Left kidney (tissue), 2 donors: Measurements from ENCODE around the gene CACNA1E. TPM values are rescaled to one million over a fixed set of nuclear protein-coding genes. Genes with fewer than 3 reads are reported as not detected.
"Not testable (repeated sequence)": the region's sequence is repeated elsewhere in the genome, so short reads cannot be mapped to it uniquely, and the experiment has no call there.

Experiments
- DNase-seq: peaks from one replicate; pipeline ENCODE4 v3.0.0-alpha.2; 2013
- polyA plus RNA-seq: library from polyadenylated mRNA; unstranded; fragments of 120-200 nt; gene quantifications from one replicate; pipeline ENCODE4 v1.2.1, GENCODE V29; 2013; ENCODE audit not compliant: insufficient read length

The CACNA1E gene
- polyA plus RNA-seq, 1 donor: 0.63 TPM

DNA sequence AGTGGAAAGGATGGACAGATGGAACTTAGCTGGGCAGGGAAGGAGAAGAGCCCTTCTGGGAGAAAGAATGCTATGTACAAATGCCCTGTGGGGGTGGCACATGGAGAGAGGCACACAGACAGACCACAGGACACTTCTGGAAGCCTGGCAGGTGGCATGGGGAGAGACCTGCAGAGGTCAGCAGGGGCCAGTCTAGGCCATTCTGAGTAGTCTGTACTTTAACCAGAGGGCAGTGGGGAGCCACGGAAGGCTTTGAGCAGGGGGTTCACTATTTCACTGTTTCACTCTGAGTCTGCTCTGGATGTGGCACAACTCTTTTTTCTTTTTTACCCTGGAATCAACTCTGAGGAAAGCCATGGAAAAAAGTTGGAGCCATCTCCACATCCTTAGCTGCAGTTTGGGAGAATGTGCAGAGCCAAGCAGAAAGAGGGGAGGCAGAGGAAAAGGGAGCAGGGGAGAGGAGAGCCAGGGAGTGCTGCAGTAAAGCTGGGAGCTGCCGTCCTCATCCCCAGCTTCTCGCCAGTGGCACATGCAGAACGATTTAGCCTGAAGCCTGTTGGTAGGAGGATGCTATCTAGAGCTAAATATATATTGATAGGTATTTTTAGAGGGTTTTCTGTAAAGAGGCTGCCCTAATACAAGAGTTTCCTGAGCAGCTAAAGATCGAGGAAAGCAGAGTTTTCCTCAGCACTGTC lies 34.0 kb downstream of the CACNA1E start:
- no peak for DNase-seq

DNA sequence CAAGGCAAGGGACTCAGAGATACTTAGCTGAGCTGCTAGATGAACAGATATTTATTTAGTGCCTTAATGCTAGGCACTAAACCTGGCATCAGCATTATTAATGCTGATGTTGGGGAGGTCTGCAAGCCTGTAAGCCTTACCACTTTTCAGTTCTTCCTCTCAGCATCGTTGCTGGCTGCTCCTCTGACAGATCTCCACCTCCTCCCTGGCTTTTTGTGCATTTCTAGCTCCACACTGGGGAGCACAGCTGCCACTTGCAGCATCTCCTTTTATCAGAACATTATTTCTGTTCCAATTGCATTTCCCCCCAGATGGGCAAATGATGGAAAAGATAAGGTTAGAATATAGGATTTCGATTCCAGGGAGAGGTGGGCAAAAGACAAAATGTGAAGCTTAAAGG lies 34.8 kb downstream of the CACNA1E start:
- no peak for DNase-seq

DNA sequence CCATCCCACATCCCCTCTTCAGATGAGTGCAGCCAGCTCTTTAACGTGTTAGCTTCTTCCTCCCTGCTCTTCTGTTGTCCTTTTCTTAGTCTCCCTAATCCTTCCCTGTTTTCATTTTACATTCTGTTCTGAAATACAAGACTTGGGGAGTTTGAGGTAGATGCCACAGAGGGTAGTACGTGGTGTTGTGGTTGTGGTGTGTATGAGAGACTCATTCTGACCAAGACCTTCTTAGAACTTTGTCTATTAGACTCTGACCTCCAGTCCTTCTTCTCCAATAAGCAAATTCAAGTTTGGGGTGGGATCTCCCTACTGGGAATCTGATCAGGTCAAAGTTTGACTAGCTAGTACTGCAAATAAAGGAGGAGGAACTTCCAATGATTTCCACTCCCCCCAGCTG lies 39.5 kb downstream of the CACNA1E start:
- no peak for DNase-seq

GRCh38 chr1:181525104-181525721 lies 41.9 kb downstream of the CACNA1E start:
- no peak for DNase-seq

DNA sequence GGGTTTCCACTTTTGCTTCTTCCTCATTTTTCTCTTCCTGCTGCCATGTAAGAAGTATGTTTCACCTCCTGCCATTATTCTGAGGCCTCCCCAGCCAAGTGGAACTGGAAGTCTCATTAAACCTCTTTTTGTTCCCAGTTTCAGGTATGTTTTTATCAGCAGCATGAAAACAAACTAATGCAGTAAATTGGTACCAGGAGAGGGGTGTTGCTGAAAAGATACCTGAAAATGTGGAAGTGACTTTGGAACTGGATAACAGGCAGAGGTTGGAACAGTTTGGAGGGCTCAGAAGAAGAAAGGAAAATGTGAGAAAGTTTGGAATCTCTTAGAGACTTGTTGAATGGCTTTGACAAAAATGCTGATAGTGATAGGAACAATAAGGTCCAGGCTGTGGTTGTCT lies 44.9 kb downstream of the CACNA1E start:
- not testable (repeated sequence) for DNase-seq

DNA sequence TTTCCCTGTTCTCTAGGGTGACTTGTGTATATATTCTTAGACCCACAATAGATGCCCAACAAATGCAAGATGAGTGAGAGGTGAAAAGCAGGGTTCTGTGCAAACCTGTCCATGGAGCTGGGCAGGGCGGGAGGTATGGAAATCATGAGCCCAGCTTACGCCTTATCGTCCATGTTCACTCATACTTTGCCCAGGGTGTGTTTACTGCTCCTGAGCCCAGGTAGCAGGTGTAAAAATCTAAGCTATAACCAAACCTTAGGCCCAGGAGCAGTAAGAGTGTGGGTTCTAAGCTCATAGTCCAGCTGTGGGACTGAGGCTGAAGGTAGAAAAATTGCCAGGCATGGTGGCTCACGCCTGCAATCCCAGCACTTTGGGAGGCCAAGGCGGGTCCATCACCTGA lies 48.1 kb downstream of the CACNA1E start:
- no peak for DNase-seq

DNA sequence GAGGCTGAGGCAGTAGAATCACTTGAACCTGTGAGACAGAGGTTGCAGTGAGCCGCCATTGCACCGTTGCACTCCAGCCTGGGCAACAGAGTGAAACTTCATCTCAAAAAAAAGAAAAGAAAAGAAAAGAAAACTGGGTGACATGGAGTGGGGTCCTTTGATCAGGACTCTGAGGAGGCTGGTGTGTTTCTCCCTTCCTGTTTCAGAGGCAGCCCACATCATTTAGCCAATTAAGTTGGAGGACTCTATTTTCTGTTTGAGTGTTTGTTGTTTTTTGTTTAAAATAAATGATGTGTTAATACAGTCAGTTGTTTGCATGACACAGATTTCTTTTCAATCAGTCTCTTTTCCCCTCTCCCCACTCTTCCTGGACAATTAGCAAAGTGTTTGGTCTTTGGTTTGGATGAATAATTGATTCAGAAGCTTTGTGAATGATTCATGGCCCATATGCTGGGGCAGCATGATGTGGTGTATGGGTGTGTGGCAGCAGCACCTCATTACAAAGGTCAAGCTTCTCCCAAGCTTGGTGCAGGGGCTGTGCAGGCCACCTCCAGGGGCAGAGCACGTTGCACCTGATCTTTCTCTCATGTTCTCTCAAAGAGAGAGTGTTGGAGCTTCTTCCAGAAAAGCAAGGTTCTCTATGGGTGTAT lies 48.8 kb downstream of the CACNA1E start:
- DNase-seq: no peak

- DNase-seq: no peak
Measured at GRCh38 chr1:181538836-181539235, 55.5 kb downstream of the CACNA1E start.

DNA sequence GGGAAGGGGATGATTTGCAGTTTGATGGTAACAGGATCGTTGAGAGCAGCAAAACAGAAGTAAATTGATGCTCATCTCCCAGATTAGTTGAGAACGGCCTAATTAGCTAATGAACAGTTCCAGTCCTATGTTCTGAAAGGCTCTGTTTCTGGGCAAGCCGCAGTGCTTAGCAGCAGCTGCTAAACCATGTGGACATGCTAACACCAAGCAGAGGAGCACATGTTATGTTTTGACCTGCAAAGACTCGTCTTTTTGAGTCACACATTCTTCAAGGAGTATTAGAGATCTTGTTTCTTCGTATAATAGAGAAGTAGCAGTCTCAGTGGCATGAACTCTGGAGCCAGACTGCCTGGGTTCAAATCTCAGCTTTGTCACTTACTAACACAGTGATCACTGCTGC lies 58.1 kb downstream of the CACNA1E start:
- DNase-seq: no peak

DNA sequence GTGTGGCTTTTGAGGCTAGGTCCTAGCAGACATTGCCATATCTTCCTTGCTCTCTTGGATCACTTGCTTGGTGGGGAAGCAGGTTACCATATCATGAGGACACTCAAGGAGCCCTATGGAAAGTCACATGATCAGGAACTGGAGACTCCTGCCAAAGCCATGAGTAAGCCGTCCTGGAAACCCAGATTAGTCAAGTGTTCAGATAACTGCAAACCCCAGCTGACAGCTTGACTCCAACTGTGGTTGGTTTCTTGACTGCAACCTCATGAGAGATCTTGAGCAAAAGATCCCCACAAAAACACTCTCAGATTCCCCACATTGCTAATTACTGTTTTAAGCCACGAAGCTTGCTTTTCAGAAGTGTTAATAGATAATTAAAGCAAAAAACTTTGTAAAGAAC lies 58.6 kb downstream of the CACNA1E start:
- DNase-seq: no peak

DNA sequence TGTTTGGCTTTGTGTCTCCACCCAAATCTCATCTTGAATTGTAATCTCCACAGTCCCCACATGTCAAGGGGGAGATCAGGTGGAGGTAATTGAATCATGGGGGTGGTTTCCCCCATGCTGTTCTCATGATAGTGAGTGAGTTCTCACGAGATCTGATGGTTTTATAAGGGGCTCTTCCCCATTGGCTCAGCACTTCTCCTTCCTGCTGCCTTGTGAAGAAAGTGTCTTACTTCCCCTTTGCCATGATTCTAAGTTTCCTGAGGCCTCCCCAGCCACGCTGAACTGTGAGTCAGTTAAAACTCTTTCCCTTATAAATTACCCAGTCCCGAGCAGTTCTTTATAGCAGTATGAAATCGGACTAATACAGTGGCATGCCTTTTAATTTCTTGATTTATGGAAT lies 59.1 kb downstream of the CACNA1E start:
- not testable (repeated sequence) for DNase-seq

- no peak for DNase-seq
Measured at GRCh38 chr1:181545395-181545794, 62.1 kb downstream of the CACNA1E start.

DNA sequence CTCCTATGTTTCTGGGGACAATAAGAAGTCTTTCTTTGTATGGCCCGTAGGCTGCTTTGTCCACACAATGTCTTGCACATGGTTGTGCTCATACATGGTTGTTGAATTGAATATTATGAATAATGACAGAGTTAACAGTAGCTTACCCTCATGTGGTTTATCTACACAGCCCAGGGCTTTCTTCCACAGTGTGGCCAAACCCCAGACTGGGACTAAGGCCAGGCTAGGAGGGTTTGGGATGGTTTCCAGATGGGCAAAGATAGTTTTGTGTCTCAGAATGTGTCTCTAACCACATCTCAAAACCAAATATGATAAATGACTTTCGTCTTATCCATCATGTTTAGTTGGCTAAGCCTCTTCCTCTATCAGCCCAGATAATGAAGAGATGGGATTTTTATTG lies 65.2 kb downstream of the CACNA1E start:
- no peak for DNase-seq

- no peak for DNase-seq
Measured at GRCh38 chr1:181551249-181551648, 67.9 kb downstream of the CACNA1E start.

DNA sequence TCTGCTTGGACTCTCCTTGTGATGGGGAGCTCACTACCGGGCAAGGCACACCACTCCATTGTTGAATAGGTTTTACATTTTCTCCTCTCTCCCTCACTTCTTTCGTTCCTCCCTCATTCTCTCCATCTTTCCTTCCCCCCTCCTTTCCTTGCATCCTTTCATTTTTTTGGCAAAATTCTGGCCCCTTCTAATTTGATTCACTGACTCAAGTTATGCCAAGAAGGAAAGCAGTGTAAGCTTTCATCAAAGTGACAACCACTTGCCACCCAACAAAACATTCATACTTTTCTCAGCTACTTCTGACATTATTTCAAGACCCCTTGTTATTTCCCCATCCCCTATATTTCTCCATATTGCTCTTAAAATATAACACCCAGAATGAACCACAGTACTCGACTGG lies 68.4 kb downstream of the CACNA1E start:
- no peak for DNase-seq

DNA sequence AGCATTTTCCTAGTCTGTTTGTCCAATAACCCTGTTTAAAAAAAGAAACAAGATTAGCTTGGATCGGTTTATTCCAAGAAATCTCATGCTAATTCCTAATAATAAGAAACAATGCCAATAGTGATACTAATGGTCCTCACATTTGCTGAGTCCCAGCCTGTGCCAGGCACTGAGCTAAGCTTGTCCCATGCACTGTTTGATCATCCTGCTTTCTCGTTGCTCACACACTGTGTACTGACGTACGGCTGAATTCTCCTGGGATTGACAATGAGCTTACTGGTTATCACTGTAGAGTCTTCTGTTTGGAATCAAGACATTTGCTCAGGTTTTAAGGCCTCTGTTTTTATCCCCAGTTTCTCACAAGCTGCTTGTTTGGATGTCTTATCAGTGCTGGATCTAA lies 71.1 kb downstream of the CACNA1E start:
- no peak for DNase-seq

DNA sequence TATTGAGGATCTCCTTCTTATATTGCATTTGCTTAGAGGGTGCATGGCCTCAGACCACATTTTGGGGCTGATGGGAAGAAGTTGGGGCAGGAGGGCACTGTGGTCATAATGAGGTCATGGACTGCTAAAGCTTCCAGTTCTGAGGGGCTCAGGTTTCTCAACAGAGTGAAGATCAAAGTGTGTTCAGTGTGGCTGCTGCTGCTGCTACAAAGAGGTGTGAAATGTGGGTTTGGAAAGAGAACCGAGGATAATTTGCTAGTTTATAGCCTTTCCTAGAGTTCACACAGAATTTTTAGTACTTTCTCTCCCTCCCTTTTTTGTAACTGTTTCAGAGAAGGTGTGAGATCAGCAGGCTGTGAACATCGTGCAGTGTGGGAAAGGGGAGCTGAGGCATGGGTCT lies 73.3 kb downstream of the CACNA1E start:
- no peak for DNase-seq

DNA sequence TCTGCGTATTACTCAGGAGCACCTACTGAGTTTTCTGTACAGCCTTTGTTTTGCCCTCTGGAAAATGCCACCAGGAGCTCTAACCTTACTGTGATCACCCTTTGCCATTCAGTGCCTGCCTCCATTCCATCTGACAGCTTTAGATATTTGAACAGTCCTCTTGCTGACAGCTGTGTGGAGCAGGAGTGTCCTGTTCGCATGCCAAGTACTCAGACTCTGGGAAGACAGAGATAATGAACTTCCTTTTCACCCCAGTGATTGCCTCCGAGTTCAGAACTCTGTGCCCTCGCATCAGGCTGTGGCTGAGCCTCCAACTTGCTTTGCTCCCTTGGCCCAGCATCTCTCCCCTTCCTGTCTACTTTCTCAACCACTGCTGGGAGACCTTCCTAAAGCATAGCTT lies 74.0 kb downstream of the CACNA1E start:
- no peak for DNase-seq

DNA sequence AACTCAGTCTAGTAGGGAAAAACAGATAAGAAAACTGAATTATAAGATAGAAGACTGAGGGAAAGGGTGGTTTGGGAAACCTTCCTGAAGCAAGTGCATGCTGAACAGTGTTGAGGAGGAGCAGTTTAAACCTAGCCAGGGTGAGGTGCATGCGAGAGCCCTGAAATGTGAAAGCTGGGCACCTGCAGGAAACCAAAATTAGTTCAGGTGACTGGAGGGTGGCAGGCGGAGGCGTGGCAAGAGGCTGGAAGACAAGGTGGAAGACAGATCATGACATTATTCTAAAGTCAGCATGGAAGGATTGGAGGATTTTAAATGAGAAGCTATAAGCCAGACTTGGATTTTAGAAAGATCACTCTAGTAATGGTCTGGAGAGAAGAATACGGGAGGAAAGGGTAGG lies 75.1 kb downstream of the CACNA1E start:
- DNase-seq: no peak

- no peak for DNase-seq
Measured at GRCh38 chr1:181559142-181559541, 75.8 kb downstream of the CACNA1E start.

DNA sequence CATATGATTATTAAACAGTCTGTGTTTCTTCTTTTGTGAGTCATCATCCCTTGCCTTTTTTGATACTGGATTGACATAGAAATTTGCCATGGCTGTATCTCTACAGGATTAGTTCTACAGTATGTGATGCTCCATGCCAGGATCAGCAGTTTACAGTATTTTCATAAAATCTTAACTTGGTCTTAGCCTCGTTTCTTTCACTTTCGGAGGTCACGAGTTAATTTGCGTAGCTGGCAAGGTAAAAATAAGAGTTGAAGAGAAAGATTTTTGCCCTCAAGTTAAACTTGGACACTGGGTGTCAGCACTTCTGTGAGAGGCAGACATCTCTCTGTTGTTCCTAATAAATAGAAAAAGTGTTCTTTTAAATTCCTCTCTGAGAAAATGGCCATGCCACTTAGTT lies 79.1 kb downstream of the CACNA1E start:
- DNase-seq: no peak

- DNase-seq: no peak
Measured at GRCh38 chr1:181568736-181569135, 85.4 kb downstream of the CACNA1E start.

GRCh38 chr1:181577475-181577874 lies 94.2 kb downstream of the CACNA1E start:
- DNase-seq: no peak

DNA sequence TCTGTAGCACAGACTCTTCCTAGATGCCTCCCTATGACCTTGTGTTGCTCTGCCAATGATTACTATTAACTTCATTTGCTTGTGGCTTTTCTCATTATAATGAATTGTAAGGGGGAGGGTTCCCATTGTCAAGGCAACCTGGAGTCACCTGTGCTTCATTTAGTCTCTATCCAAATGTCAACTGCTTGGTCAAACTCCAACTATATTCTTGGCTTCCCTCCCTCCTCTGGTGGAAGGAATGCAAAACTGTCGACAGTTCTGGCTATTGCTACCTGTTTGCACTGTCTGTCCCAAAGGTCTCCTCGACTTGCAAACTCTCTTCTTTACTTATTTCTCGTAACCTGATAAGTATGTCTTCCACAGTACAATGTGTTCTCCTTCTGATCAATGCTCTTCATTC lies 100.3 kb downstream of the CACNA1E start:
- peak; percentile 27 for DNase-seq
